22Rv1 (cell line): Measurements from ENCODE around the gene SREK1IP1.

Experiments used
- CTCF ChIP-seq: fragments of 450-650 bp; IDR thresholded peaks from 2 replicates; pipeline ENCODE4 v1.5.1; 2017; ENCODE audit warnings: mild to moderate bottlenecking
- ZFX ChIP-seq: fragments of 450-650 bp; IDR thresholded peaks from 2 replicates; pipeline ENCODE4 v1.6.1; 2017; ENCODE audit warnings: antibody characterized with exemption, borderline replicate concordance

GRCh38 chr5:64744914-64745313 is 23.6 kb downstream of the SREK1IP1 start:
- TF ChIP-seq CTCF: no peak
- TF ChIP-seq ZFX: no peak
